ENCODE data around the gene TPMT. TPM values are rescaled to one million over a fixed set of nuclear protein-coding genes. Genes with fewer than 3 reads are reported as not detected.
"Not testable (repeated sequence)": the region's sequence is repeated elsewhere in the genome, so short reads cannot be mapped to it uniquely, and the experiment has no call there.

The TPMT gene
- total RNA-seq, 1 donor from 2014 or later = 12.0 TPM

- intact Hi-C loops (cut with DNase I) = no loop called here
- no peak for ATAC-seq
- no peak for DNase-seq (ENCODE audit: missing footprints)
Observed at GRCh38 chr6:18162401-18162800, 7.5 kb upstream of the TPMT start.

- intact Hi-C loops (cut with DNase I) = no loop called here
- ATAC-seq = no peak
- DNase-seq (ENCODE audit: missing footprints) = no peak
Observed at GRCh38 chr6:18161431-18161830, 6.6 kb upstream of the TPMT start.

GRCh38 chr6:18160911-18161310 is 6.0 kb upstream of the TPMT start:
- intact Hi-C loops (cut with DNase I) = no loop called here
- ATAC-seq (no peak), DNase-seq (ENCODE audit: missing footprints) (no peak)

GRCh38 chr6:18155864-18156421 is 1.1 kb upstream of the TPMT start:
- intact Hi-C loops (cut with DNase I) = loop anchor here (5.0 kb wide), 2 partner anchors 106 to 146 kb away; partner anchors contain the start of gene DEK
- peak; percentile 19 for ATAC-seq
- DNase-seq (ENCODE audit: missing footprints) = peak; percentile 79

- DNase-seq (ENCODE audit: missing footprints) (peak; percentile 99), ATAC-seq (peak; percentile 99)
- intact Hi-C loops (cut with DNase I) = loop anchor here (5.0 kb wide), 2 partner anchors 107 to 147 kb away; partner anchors contain the start of gene DEK
Observed at GRCh38 chr6:18155150-18155863, 430 bp upstream of the TPMT start, which contains the start of gene KDM1B. Gene KDM1B, plus strand, starts transcription at chr6:18155422. Its CDS starts 4,474 bp downstream, at chr6:18159896.

GRCh38 chr6:18153311-18153703 is 1.6 kb downstream of the TPMT start:
- intact Hi-C loops (cut with DNase I) = no loop called here
- no peak for ATAC-seq
- no peak for DNase-seq (ENCODE audit: missing footprints)

- no peak for DNase-seq (ENCODE audit: missing footprints)
- no peak for ATAC-seq
- intact Hi-C loops (cut with DNase I) = no loop called here
Observed at GRCh38 chr6:18151801-18152200, 3.1 kb downstream of the TPMT start.

GRCh38 chr6:18151391-18151790 is 3.5 kb downstream of the TPMT start:
- DNase-seq (ENCODE audit: missing footprints); ATAC-seq; intact Hi-C loops (cut with DNase I): not testable (repeated sequence)

- ATAC-seq = no peak
- intact Hi-C loops (cut with DNase I) = no loop called here
- DNase-seq (ENCODE audit: missing footprints) = no peak
Observed at GRCh38 chr6:18148304-18149025, 6.4 kb downstream of the TPMT start.

- no peak for ATAC-seq
- intact Hi-C loops (cut with DNase I) = no loop called here
- no peak for DNase-seq (ENCODE audit: missing footprints)
Observed at GRCh38 chr6:18147616-18148015, 7.3 kb downstream of the TPMT start.

GRCh38 chr6:18147160-18147559 is 7.7 kb downstream of the TPMT start:
- intact Hi-C loops (cut with DNase I) = no loop called here
- DNase-seq (ENCODE audit: missing footprints) = no peak
- ATAC-seq = no peak

GRCh38 chr6:18142591-18142861 is 12.4 kb downstream of the TPMT start:
- DNase-seq (ENCODE audit: missing footprints) (no peak), ATAC-seq (no peak)
- intact Hi-C loops (cut with DNase I) = no loop called here

- intact Hi-C loops (cut with DNase I) = no loop called here
- no peak for DNase-seq (ENCODE audit: missing footprints)
- no peak for ATAC-seq
Observed at GRCh38 chr6:18141805-18142590, 12.9 kb downstream of the TPMT start.

- intact Hi-C loops (cut with DNase I) = no loop called here
- ATAC-seq (no peak), DNase-seq (ENCODE audit: missing footprints) (no peak)
Observed at GRCh38 chr6:18139935-18140621, 14.8 kb downstream of the TPMT start.

- DNase-seq (ENCODE audit: missing footprints) (no peak), ATAC-seq (no peak)
- intact Hi-C loops (cut with DNase I) = no loop called here
Observed at GRCh38 chr6:18138906-18139305, 16.0 kb downstream of the TPMT start.

- no peak for DNase-seq (ENCODE audit: missing footprints)
- intact Hi-C loops (cut with DNase I) = no loop called here
- no peak for ATAC-seq
Observed at GRCh38 chr6:18136260-18136659, 18.6 kb downstream of the TPMT start.

- intact Hi-C loops (cut with DNase I) = no loop called here
- ATAC-seq (no peak), DNase-seq (ENCODE audit: missing footprints) (no peak)
Observed at GRCh38 chr6:18135171-18135570, 19.7 kb downstream of the TPMT start.

- ATAC-seq (no peak), DNase-seq (ENCODE audit: missing footprints) (no peak)
- intact Hi-C loops (cut with DNase I) = no loop called here
Observed at GRCh38 chr6:18132346-18132745, 22.5 kb downstream of the TPMT start.

- ATAC-seq = no peak
- no peak for DNase-seq (ENCODE audit: missing footprints)
- intact Hi-C loops (cut with DNase I) = loop anchor here (10.0 kb wide), 1 partner anchor 211 kb away; no protein-coding TSS in a partner anchor
Observed at GRCh38 chr6:18126121-18126520, 28.8 kb downstream of the TPMT start.

Data from Right ventricle myocardium inferior (tissue), 1 donor.